HG02885 (cell line): ENCODE results near the gene MESD.

Experiments
- ATAC-seq: cut with Tn5 transposase; IDR thresholded peaks from one replicate; pipeline ENCODE4 v1.9.1; 2021; ENCODE audit warnings: mild to moderate bottlenecking; ENCODE audit not compliant: unreplicated experiment, poor library complexity

MESD gene

GRCh38 chr15:80918196-80918783, 71.3 kb downstream of the MESD start:
- no peak for ATAC-seq

GRCh38 chr15:80916056-80916455, 73.6 kb downstream of the MESD start:
- no peak for ATAC-seq

- ATAC-seq, result no peak
These were observed 74.1 kb downstream of the MESD start for GRCh38 chr15:80915472-80915871.

- no peak for ATAC-seq
These were observed 76.1 kb downstream of the MESD start for GRCh38 chr15:80913541-80913940.

- ATAC-seq, result no peak
These were observed 76.9 kb downstream of the MESD start for GRCh38 chr15:80912673-80913072.

GRCh38 chr15:80911821-80912220, 77.8 kb downstream of the MESD start:
- no peak for ATAC-seq

- ATAC-seq, result no peak
These were observed 83.4 kb downstream of the MESD start for GRCh38 chr15:80906159-80906766.

- ATAC-seq, result no peak
These were observed 84.6 kb downstream of the MESD start for GRCh38 chr15:80904998-80905397.

- ATAC-seq, result no peak
These were observed 87.3 kb downstream of the MESD start for GRCh38 chr15:80902298-80902801.

GRCh38 chr15:80898040-80898439, 91.6 kb downstream of the MESD start:
- ATAC-seq, result no peak
